Endometrial microvascular endothelial cells (primary cell): ENCODE results near the gene ZCCHC4. TPM values are rescaled to one million over a fixed set of nuclear protein-coding genes. Genes with fewer than 3 reads are reported as not detected.

Experiments
- in situ Hi-C: cut with HindIII; loops from 2 replicates; pipeline ENCODE4 v1.10.0; 2017; ENCODE audit warnings: low sequenced_read_pairs, low pct_unique_long_range_greater_than_20kb; ENCODE audit errors: inconsistent ontology term
- total RNA-seq: library from RNA; depleted of rRNA; stranded (reverse); fragments of >200 nt; gene quantifications from one replicate; pipeline ENCODE4 v1.2.3, GENCODE V29; 2015; ENCODE audit errors: inconsistent ontology term

ZCCHC4 gene
- total RNA-seq = 9.2 TPM

GRCh38 chr4:25312496-25313200, at the start of gene ZCCHC4:
Gene ZCCHC4, plus strand, starts transcription at chr4:25312774. Its CDS starts 36 bp downstream, at chr4:25312810.
- in situ Hi-C loops = no loop called here

GRCh38 chr4:25271866-25272265, 40.7 kb upstream of the ZCCHC4 start:
- in situ Hi-C loops = no loop called here

GRCh38 chr4:25280210-25280609, 32.4 kb upstream of the ZCCHC4 start:
- in situ Hi-C loops = no loop called here

- in situ Hi-C loops = no loop called here
These were observed 28.6 kb upstream of the ZCCHC4 start for GRCh38 chr4:25283948-25284347.

- in situ Hi-C loops = no loop called here
These were observed 28.1 kb upstream of the ZCCHC4 start for GRCh38 chr4:25284466-25284865.

GRCh38 chr4:25290490-25291067, 22.0 kb upstream of the ZCCHC4 start:
- in situ Hi-C loops = no loop called here

- in situ Hi-C loops = no loop called here
These were observed 21.3 kb upstream of the ZCCHC4 start for GRCh38 chr4:25291158-25291733.

- in situ Hi-C loops = no loop called here
These were observed 14.9 kb upstream of the ZCCHC4 start for GRCh38 chr4:25297528-25298242.

GRCh38 chr4:25299476-25300203, 12.9 kb upstream of the ZCCHC4 start:
- in situ Hi-C loops = no loop called here

- in situ Hi-C loops = no loop called here
These were observed 11.1 kb upstream of the ZCCHC4 start for GRCh38 chr4:25301471-25301870.

- in situ Hi-C loops = no loop called here
These were observed 9.9 kb upstream of the ZCCHC4 start for GRCh38 chr4:25302626-25303025.

GRCh38 chr4:25303578-25303977, 9.0 kb upstream of the ZCCHC4 start:
- in situ Hi-C loops = no loop called here

GRCh38 chr4:25306518-25307057, 6.0 kb upstream of the ZCCHC4 start:
- in situ Hi-C loops = no loop called here

- in situ Hi-C loops = no loop called here
These were observed 5.0 kb upstream of the ZCCHC4 start for GRCh38 chr4:25307596-25307995.

GRCh38 chr4:25308306-25308705, 4.3 kb upstream of the ZCCHC4 start:
- in situ Hi-C loops = no loop called here

GRCh38 chr4:25308761-25309160, 3.8 kb upstream of the ZCCHC4 start:
- in situ Hi-C loops = no loop called here

GRCh38 chr4:25310066-25310802, 2.3 kb upstream of the ZCCHC4 start:
- in situ Hi-C loops = no loop called here

- in situ Hi-C loops = no loop called here
These were observed 1.8 kb upstream of the ZCCHC4 start for GRCh38 chr4:25310803-25311166.
